DND-41 (cell line): ENCODE results near the gene TRAP1.

Experiments
- ATAC-seq: fragments of 200-7000 bp; cut with Tn5 transposase; 3 replicates; pipeline ENCODE4 v1.9.1; 2021; ENCODE audit warnings: low read depth; ENCODE audit not compliant: insufficient read depth
- DNase-seq: peaks from one replicate; pipeline ENCODE4 v3.0.0-alpha.2; 2020
- H2AFZ ChIP-seq: 2 replicates; pipeline ENCODE4 v1.6.0; 2012; ENCODE audit warnings: low read depth, low read length
- H3K27ac ChIP-seq: 2 replicates; pipeline ENCODE4 v1.5.1; 2012; ENCODE audit warnings: low read length, inconsistent platforms
- H3K27me3 ChIP-seq: fragments of 200-600 bp; sonication (generic); 2 replicates; pipeline ENCODE4 v1.6.0; 2012; ENCODE audit warnings: low read length, mild to moderate bottlenecking, inconsistent platforms; ENCODE audit not compliant: insufficient read depth, poor library complexity
- H3K36me3 ChIP-seq: 2 replicates; pipeline ENCODE4 v1.5.1; 2012; ENCODE audit warnings: low read length, inconsistent platforms; ENCODE audit not compliant: insufficient read depth
- H3K4me1 ChIP-seq: 2 replicates; pipeline ENCODE4 v1.5.1; 2012; ENCODE audit warnings: mild to moderate bottlenecking, low read length; ENCODE audit not compliant: insufficient read depth
- H3K4me2 ChIP-seq: 2 replicates; pipeline ENCODE4 v1.6.0; 2012; ENCODE audit warnings: mild to moderate bottlenecking, moderate library complexity, low read length, inconsistent platforms; ENCODE audit not compliant: insufficient read depth
- H3K4me3 ChIP-seq, 2 experiments: fragments of 200-600 bp in 1 of 2; shearing (Covaris generic) in 1 of 2; 2 replicates each; pipeline ENCODE4 v1.5.1; 2012 to 2016; ENCODE audit warnings: inconsistent platforms in 2 of 2, low read length in 2 of 2, mild to moderate bottlenecking in 2 of 2, low read depth in 1 of 2, moderate library complexity in 1 of 2
- H3K79me2 ChIP-seq: 2 replicates; pipeline ENCODE4 v1.6.0; 2012; ENCODE audit warnings: low read length, inconsistent platforms; ENCODE audit not compliant: insufficient read depth
- H3K9ac ChIP-seq: 2 replicates; pipeline ENCODE4 v1.6.0; 2012; ENCODE audit warnings: low read depth, mild to moderate bottlenecking, inconsistent platforms, low read length, moderate library complexity
- H3K9me3 ChIP-seq: 2 replicates; pipeline ENCODE4 v1.5.1; 2012; ENCODE audit warnings: low read length, moderate library complexity, mild to moderate bottlenecking, inconsistent platforms; ENCODE audit not compliant: insufficient read depth, severe bottlenecking
- H4K20me1 ChIP-seq: 2 replicates; pipeline ENCODE4 v1.6.0; 2012; ENCODE audit warnings: low read length; ENCODE audit not compliant: insufficient read depth
- EZH2 ChIP-seq: IDR thresholded peaks from 3 replicates; pipeline ENCODE4 v1.6.1; 2012; ENCODE audit warnings: borderline replicate concordance, low read depth, mild to moderate bottlenecking, moderate library complexity, low read length, inconsistent platforms; ENCODE audit not compliant: severe bottlenecking
- TF ChIP-seq, protein P1 (sequence below): IDR thresholded peaks from 2 replicates; pipeline ENCODE4 v1.5.1; 2012; ENCODE audit warnings: borderline replicate concordance, low read length, moderate library complexity, mild to moderate bottlenecking; ENCODE audit not compliant: poor library complexity, severe bottlenecking; ENCODE audit errors: extremely low read depth

The TRAP1 gene

DNA sequence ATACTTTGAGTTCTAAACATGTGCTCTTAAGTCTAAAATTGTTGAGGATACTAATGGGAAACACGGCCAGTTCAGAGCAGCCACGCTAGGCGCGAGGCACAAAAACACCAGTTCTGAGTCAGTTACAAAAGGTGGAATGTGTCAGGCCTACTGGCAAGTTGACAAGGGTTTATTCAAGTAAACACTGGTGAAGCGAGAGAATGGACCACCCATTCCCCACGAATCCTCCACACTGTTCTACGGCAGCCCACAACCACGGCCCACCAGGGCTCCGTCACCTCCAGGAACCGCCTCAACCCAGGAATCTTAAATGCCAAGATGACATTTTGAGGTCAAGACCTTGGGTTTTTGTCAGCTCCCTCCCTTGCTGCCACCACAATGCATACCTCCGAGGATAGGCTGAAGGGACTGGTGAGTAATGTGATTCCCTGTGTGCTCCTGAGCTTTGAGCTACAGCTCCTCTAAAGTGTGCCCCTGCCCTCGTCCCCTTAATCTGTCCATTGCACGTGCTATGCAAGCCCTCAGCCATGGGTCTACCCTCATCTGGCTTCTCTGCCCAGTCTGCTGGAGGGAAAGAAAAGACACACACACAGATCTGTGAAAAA, 28.5 kb upstream of the TRAP1 start:
- Histone ChIP-seq H3K36me3 (peaks cover 90% of the 10 kb centered on the region), H3K4me1 (no peaks in the 10 kb centered on the region), H3K79me2 (no peaks in the 10 kb centered on the region), H2AFZ (no peak overlapping the region), H3K27me3 (no peaks in the 10 kb centered on the region), H3K9ac (no peak overlapping the region), H4K20me1 (peaks cover 11% of the 10 kb centered on the region; the same call in 1 of the 2 replicates), H3K27ac (no peak overlapping the region), H3K4me3 (no peak overlapping the region), H3K4me2 (no peak overlapping the region), H3K9me3 (no peaks in the 10 kb centered on the region)
- ATAC-seq (no peak), DNase-seq (no peak)
- no peak for TF ChIP-seq EZH2
- TF ChIP-seq, protein P1, sequence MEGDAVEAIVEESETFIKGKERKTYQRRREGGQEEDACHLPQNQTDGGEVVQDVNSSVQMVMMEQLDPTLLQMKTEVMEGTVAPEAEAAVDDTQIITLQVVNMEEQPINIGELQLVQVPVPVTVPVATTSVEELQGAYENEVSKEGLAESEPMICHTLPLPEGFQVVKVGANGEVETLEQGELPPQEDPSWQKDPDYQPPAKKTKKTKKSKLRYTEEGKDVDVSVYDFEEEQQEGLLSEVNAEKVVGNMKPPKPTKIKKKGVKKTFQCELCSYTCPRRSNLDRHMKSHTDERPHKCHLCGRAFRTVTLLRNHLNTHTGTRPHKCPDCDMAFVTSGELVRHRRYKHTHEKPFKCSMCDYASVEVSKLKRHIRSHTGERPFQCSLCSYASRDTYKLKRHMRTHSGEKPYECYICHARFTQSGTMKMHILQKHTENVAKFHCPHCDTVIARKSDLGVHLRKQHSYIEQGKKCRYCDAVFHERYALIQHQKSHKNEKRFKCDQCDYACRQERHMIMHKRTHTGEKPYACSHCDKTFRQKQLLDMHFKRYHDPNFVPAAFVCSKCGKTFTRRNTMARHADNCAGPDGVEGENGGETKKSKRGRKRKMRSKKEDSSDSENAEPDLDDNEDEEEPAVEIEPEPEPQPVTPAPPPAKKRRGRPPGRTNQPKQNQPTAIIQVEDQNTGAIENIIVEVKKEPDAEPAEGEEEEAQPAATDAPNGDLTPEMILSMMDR: no peak

DNA sequence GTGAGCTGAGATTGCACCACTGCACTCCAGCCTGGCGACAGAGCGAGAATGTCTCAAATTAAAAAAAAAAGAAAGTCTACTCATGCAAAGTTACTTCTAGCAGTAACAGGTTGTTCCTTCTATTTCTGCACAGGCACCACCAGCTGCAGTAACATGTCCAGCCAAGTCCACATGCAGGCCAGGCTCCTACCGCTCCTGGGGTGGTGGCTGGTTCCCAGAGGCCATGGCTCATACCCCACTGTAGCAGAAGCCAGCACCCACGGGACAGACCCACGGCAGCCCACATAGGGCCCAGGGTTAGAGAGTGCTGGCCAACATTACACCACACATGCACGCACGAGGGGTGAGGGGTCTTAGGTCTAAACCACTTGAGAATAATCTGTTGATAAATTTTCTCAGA, 26.7 kb upstream of the TRAP1 start:
- ATAC-seq (no peak), DNase-seq (no peak)
- H3K4me3 ChIP-seq: no peak overlapping the region
- peaks cover 16% of the 10 kb centered on the region; the same call in 1 of the 2 replicates for H4K20me1 ChIP-seq
- H3K79me2 ChIP-seq: no peaks in the 10 kb centered on the region
- H3K9ac ChIP-seq: no peak overlapping the region
- no peaks in the 10 kb centered on the region for H3K4me1 ChIP-seq
- H3K4me2 ChIP-seq: no peak overlapping the region
- H3K27ac ChIP-seq: no peak overlapping the region
- no peak overlapping the region for H2AFZ ChIP-seq
- no peaks in the 10 kb centered on the region for H3K27me3 ChIP-seq
- H3K36me3 ChIP-seq: peaks cover 91% of the 10 kb centered on the region
- TF ChIP-seq, protein P1: no peak
- no peak for TF ChIP-seq EZH2
- no peaks in the 10 kb centered on the region for H3K9me3 ChIP-seq

DNA sequence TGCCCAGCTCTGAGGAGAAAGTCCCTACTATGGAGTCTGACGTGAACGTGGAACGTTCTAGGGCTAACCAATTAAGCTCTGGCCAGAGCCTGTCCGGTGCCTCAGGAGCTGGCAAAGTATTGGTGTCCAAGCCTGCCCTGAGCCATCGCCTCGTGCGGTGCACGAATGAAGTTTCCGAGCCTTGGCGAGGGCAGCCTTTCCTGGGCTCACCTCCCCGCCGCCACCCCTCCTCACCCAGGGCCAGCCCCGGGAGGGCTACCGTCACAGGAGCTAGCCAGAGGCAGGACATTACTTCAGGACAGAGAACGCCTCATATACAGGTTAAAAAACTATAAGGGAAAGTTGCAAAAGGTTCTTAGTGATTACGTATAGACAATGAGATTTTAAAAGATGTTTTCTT, 23.6 kb upstream of the TRAP1 start:
- H3K4me1 ChIP-seq: no peaks in the 10 kb centered on the region
- no peak for TF ChIP-seq EZH2
- TF ChIP-seq, protein P1: no peak
- H3K79me2 ChIP-seq: no peaks in the 10 kb centered on the region
- H3K27ac ChIP-seq: no peak overlapping the region
- peaks cover 18% of the 10 kb centered on the region for H4K20me1 ChIP-seq
- H2AFZ ChIP-seq: no peak overlapping the region
- H3K9me3 ChIP-seq: no peaks in the 10 kb centered on the region
- H3K4me2 ChIP-seq: no peak overlapping the region
- DNase-seq (no peak), ATAC-seq (no peak)
- H3K27me3 ChIP-seq: no peaks in the 10 kb centered on the region
- H3K9ac ChIP-seq: no peak overlapping the region
- H3K36me3 ChIP-seq: peaks cover 93% of the 10 kb centered on the region
- no peak overlapping the region for H3K4me3 ChIP-seq

DNA sequence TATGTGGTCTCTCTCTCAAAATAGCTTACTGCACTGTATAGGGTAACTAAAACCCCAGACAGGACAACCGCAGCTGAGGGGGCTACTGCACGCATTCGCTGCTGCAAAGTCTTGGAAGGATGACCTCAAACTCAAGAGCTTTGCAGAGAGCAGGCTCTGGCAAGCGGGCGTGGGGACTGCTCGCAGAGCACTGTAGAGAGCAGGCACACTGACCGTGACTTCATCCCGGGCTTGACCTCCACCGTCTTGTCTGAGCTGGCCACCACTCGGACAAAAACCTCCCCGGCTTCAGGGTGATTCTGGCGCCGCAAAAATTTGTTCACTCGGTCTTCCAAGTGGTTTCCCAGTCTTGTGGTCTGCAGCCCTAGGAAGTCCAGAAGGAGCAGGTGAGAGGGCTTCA, 22.9 kb upstream of the TRAP1 start:
- ATAC-seq (no peak), DNase-seq (no peak)
- Histone ChIP-seq H3K9me3 (no peaks in the 10 kb centered on the region), H2AFZ (no peak overlapping the region), H3K79me2 (no peaks in the 10 kb centered on the region), H3K4me3 (no peak overlapping the region), H3K36me3 (peaks cover 93% of the 10 kb centered on the region), H4K20me1 (peaks cover 18% of the 10 kb centered on the region), H3K27ac (no peak overlapping the region), H3K4me1 (no peaks in the 10 kb centered on the region), H3K4me2 (no peak overlapping the region), H3K27me3 (no peaks in the 10 kb centered on the region), H3K9ac (no peak overlapping the region)
- TF ChIP-seq, protein P1: no peak
- no peak for TF ChIP-seq EZH2
